Measurements from ENCODE around the gene STAT4.
A peak's percentile ranks its signal among the peaks of the same experiment; 100 is the strongest.

STAT4 gene

GRCh38 chr2:191150600-191151330 is at the start of gene STAT4:
TSS of gene STAT4 (minus strand) at chr2:191150994. CDS start at chr2:191148203, 2,791 bp downstream.
- peak; percentile 61 to 86 for DNase-seq (ENCODE audit: low read depth in 2 of 2)

- no peak for DNase-seq (ENCODE audit: low read depth in 2 of 2)
Measured at GRCh38 chr2:191199929-191200512, 49.2 kb upstream of the STAT4 start.

GRCh38 chr2:191198271-191198670 is 47.5 kb upstream of the STAT4 start:
- DNase-seq (ENCODE audit: low read depth in 2 of 2), result no peak

GRCh38 chr2:191197096-191197495 is 46.3 kb upstream of the STAT4 start:
- DNase-seq (ENCODE audit: low read depth in 2 of 2), result no peak

GRCh38 chr2:191195021-191195420 is 44.2 kb upstream of the STAT4 start:
- no peak for DNase-seq (ENCODE audit: low read depth in 2 of 2)

- no peak for DNase-seq (ENCODE audit: low read depth in 2 of 2)
Measured at GRCh38 chr2:191190861-191191552, 40.2 kb upstream of the STAT4 start.

GRCh38 chr2:191190435-191190834 is 39.6 kb upstream of the STAT4 start:
- no peak for DNase-seq (ENCODE audit: low read depth in 2 of 2)

GRCh38 chr2:191189112-191189635 is 38.4 kb upstream of the STAT4 start:
- no peak for DNase-seq (ENCODE audit: low read depth in 2 of 2)

- DNase-seq (ENCODE audit: low read depth in 2 of 2), result no peak
Measured at GRCh38 chr2:191188550-191189093, 37.8 kb upstream of the STAT4 start.

GRCh38 chr2:191187105-191187829 is 36.5 kb upstream of the STAT4 start:
- DNase-seq (ENCODE audit: low read depth in 2 of 2), result no peak

- no peak for DNase-seq (ENCODE audit: low read depth in 2 of 2)
Measured at GRCh38 chr2:191184457-191184856, 33.7 kb upstream of the STAT4 start.

- DNase-seq (ENCODE audit: low read depth in 2 of 2), result no peak
Measured at GRCh38 chr2:191183516-191183915, 32.7 kb upstream of the STAT4 start.

GRCh38 chr2:191183081-191183480 is 32.3 kb upstream of the STAT4 start:
- no peak for DNase-seq (ENCODE audit: low read depth in 2 of 2)

- DNase-seq (ENCODE audit: low read depth in 2 of 2), result no peak
Measured at GRCh38 chr2:191180713-191181112, 29.9 kb upstream of the STAT4 start.

- no peak for DNase-seq (ENCODE audit: low read depth in 2 of 2)
Measured at GRCh38 chr2:191180276-191180675, 29.5 kb upstream of the STAT4 start.

GRCh38 chr2:191178806-191179514 is 28.2 kb upstream of the STAT4 start:
- no peak for DNase-seq (ENCODE audit: low read depth in 2 of 2)

GRCh38 chr2:191177751-191178736 is 27.2 kb upstream of the STAT4 start:
- DNase-seq (ENCODE audit: low read depth in 2 of 2), result no peak

GRCh38 chr2:191176801-191177438 is 26.1 kb upstream of the STAT4 start:
- no peak for DNase-seq (ENCODE audit: low read depth in 2 of 2)

GRCh38 chr2:191176305-191176704 is 25.5 kb upstream of the STAT4 start:
- no peak for DNase-seq (ENCODE audit: low read depth in 2 of 2)
